Measurements from ENCODE around the gene CCDC121.

CCDC121 gene

DNA sequence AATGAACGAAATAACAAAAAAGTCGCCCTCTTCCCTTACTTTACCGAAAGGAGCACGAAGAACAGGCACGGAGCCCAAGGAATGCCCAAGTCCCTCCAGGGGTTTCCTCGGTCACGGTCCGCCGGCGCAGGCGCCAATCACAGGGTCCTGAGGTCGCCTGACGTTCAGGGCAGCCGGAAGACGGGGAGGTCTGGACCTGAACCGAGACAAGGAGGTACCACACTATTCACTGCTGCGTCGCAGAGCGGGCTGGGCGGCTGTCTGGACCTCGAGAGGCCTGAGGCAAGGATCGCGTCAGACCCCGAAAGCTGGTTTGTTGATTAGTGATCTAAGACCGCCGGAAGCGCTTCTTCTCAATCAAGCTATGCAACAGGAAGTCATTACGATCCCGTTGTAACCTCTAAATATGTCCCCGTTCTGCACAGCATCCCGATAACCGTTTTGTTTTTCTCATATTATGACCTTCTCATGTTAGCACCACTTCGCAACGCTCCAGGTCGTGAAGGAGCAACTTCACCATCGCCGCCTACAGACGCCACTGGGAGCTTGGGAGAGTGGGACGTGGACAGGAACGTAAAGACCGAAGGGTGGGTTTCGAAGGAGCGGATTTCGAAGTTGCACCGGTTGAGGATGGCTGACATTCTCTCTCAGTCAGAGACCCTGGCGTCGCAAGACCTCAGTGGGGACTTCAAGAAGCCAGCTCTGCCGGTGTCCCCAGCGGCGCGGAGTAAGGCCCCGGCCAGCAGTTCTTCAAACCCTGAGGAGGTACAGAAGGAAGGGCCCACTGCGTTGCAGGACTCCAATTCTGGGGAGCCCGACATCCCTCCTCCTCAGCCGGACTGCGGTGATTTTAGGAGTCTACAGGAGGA lies 34.7 kb upstream of the CCDC121 start, which contains the start of the genes SLC4A1AP and SUPT7L:
TSS of gene SLC4A1AP (plus strand) at position 605 of the 869 bp plus-strand sequence. CDS start at position 631, 26 bp downstream.
TSS of gene SUPT7L (minus strand) at position 330 of the 869 bp plus-strand sequence. CDS start 1,422 bp downstream, outside the sequence.
- no peak for TF ChIP-seq CTCF (conservative IDR thresholded peaks at IDR 0.05; ENCODE audit: low read depth, low read length)

GRCh38 chr2:27661371-27661770 lies 32.6 kb upstream of the CCDC121 start:
- no peak for TF ChIP-seq CTCF (conservative IDR thresholded peaks at IDR 0.05; ENCODE audit: low read depth, low read length)
- DNase-seq (ENCODE audit: low read depth) = no peak
- H3K4me3 ChIP-seq (ENCODE audit: low read length) = no peak overlapping the region

More for the DNA sequence above, 34.7 kb upstream of the CCDC121 start, which contains the start of the genes SLC4A1AP and SUPT7L:
- DNase-seq (ENCODE audit: low read depth) = peak; percentile 60
- H3K4me3 ChIP-seq (ENCODE audit: low read length) = peak within 1 kb of the TSS; percentile 91

DNA sequence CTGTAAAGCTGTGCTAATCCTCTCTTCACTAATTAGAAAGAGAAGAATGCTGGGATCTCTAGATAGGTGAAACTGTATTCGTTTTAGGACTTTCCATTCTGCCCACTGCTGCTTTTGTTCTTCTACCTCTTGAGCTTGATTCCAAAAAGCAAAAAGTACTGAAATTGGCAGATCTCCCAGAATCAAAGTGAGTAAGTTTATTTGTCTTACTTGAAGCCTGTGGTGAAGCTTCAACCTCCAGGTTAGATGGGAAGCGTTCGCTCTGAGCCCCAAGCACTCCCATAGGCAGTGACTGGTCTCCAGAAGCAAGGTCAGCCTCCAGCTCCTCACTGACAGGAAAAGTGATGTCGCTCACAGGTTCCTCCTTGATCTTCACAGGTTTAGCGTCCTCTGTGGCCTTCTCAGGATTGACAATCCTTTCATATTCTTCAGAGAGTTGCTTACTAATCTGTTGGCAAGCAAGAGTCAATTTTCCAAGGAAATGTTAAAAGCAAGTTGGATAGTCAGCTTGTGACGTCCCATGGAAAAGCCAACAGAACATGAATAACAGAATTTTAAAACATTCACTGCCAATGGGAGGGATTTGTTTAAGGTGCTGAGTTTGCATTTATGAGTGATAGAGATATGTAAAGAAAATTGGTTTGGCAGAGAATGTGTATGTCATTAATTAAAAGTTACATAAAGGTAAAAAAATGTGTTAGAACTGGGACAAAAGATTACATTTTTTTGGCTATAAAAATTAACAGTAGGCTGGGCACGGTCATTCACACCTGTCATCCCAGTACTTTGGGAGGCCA lies 26.5 kb upstream of the CCDC121 start:
- no peak overlapping the region for H3K4me3 ChIP-seq (ENCODE audit: low read length)
- TF ChIP-seq CTCF (conservative IDR thresholded peaks at IDR 0.05; ENCODE audit: low read depth, low read length) = no peak
- peak; percentile 72 for DNase-seq (ENCODE audit: low read depth)

DNA sequence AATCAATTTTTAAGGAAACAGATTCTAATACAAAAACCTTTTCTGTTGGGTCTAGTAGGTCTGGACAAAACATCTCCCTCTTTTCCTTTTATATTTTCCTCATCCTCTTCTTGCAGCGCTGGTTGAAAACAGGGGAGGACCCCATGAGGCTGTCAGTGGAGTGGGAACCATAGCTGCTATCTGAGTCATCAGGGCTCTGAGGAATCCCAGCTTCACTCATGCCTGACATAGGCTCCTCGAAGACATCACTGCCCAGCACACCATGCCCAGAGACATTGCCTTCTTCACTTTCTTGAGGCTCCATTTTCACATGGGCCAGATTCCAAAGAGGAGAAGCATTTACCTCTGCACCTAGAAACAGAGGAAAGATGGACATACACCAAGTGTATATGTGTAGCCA lies 24.6 kb upstream of the CCDC121 start:
- no peak overlapping the region for H3K4me3 ChIP-seq (ENCODE audit: low read length)
- no peak for DNase-seq (ENCODE audit: low read depth)
- no peak for TF ChIP-seq CTCF (conservative IDR thresholded peaks at IDR 0.05; ENCODE audit: low read depth, low read length)

- no peak for TF ChIP-seq CTCF (conservative IDR thresholded peaks at IDR 0.05; ENCODE audit: low read depth, low read length)
- DNase-seq (ENCODE audit: low read depth) = no peak
- H3K4me3 ChIP-seq (ENCODE audit: low read length) = no peak overlapping the region
These were observed 24.0 kb upstream of the CCDC121 start for GRCh38 chr2:27652790-27653189.

- TF ChIP-seq CTCF (conservative IDR thresholded peaks at IDR 0.05; ENCODE audit: low read depth, low read length) = no peak
- no peak for DNase-seq (ENCODE audit: low read depth)
- no peak overlapping the region for H3K4me3 ChIP-seq (ENCODE audit: low read length)
These were observed 23.5 kb upstream of the CCDC121 start for GRCh38 chr2:27652341-27652740.

Measured in retinal pigment epithelial cell (primary cell).